HK-2 (cell line): ENCODE data around the gene PBXIP1.
"Not testable (repeated sequence)": the region's sequence is repeated elsewhere in the genome, so short reads cannot be mapped to it uniquely, and the experiment has no call there.

Source experiments
- DNase-seq: peaks from one replicate; pipeline ENCODE4 v3.0.0-alpha.2; 2018; ENCODE audit not compliant: unreplicated experiment

PBXIP1 gene

GRCh38 chr1:154955718-154956543 lies at the start of gene PBXIP1:
TSS of gene PBXIP1 (minus strand) at chr1:154956099. CDS start at chr1:154953721, 2,378 bp downstream.
- peak; percentile 80 for DNase-seq

GRCh38 chr1:155005076-155006011 lies 49.4 kb upstream of the PBXIP1 start:
- no peak for DNase-seq

GRCh38 chr1:155004352-155005075 lies 48.6 kb upstream of the PBXIP1 start:
- no peak for DNase-seq

GRCh38 chr1:155003766-155004351 lies 48.0 kb upstream of the PBXIP1 start:
- peak; percentile 64 for DNase-seq

- peak; percentile 49 for DNase-seq
Observed at GRCh38 chr1:155003227-155003765, 47.4 kb upstream of the PBXIP1 start.

GRCh38 chr1:155002464-155003226 lies 46.7 kb upstream of the PBXIP1 start, which contains the start of gene ZBTB7B:
TSS of gene ZBTB7B (plus strand) at chr1:155002802. CDS start at chr1:155014661, 11,859 bp downstream.
- peak; percentile 55 for DNase-seq

GRCh38 chr1:155001675-155002463 lies 46.0 kb upstream of the PBXIP1 start:
- peak; percentile 100 for DNase-seq

- no peak for DNase-seq
Observed at GRCh38 chr1:155001425-155001674, 45.5 kb upstream of the PBXIP1 start.

- DNase-seq: peak; percentile 91
Observed at GRCh38 chr1:155000726-155001424, 45.0 kb upstream of the PBXIP1 start.

GRCh38 chr1:155000411-155000725 lies 44.5 kb upstream of the PBXIP1 start:
- no peak for DNase-seq

GRCh38 chr1:154999571-155000410 lies 43.9 kb upstream of the PBXIP1 start:
- no peak for DNase-seq

GRCh38 chr1:154998818-154999570 lies 43.1 kb upstream of the PBXIP1 start:
- DNase-seq: peak; percentile 62

GRCh38 chr1:154998201-154998780 lies 42.4 kb upstream of the PBXIP1 start:
- no peak for DNase-seq

GRCh38 chr1:154996966-154997701 lies 41.2 kb upstream of the PBXIP1 start:
- DNase-seq: no peak

- not testable (repeated sequence) for DNase-seq
Observed at GRCh38 chr1:154995301-154995983, 39.5 kb upstream of the PBXIP1 start.

- DNase-seq: no peak
Observed at GRCh38 chr1:154994591-154994990, 38.7 kb upstream of the PBXIP1 start.
